GM12878 (cell line): ENCODE data around the gene ZCWPW2. TPM values are rescaled to one million over a fixed set of nuclear protein-coding genes. Genes with fewer than 3 reads are reported as not detected.

ENCODE experiments used
- EGR1 ChIP-seq, 2 experiments: IDR thresholded peaks; 1 replicate in 1 of 2; 2 replicates in 1 of 2; pipeline ENCODE4 v1.6.1; 2011 to 2012; ENCODE audit warnings: low read depth in 2 of 2, low read length in 2 of 2, borderline replicate concordance in 1 of 2, mild to moderate bottlenecking in 1 of 2, moderate library complexity in 1 of 2
- EP300 ChIP-seq, 2 experiments: fragments of 150-350 bp in 1 of 2; IDR thresholded peaks; 2 replicates each; pipeline ENCODE4 v1.6.1; 2011 to 2012; ENCODE audit warnings: low read depth in 2 of 2, low read length in 2 of 2, borderline replicate concordance in 1 of 2, improper control_type of control experiment in 1 of 2, inconsistent platforms in 1 of 2; ENCODE audit not compliant: control insufficient read depth in 1 of 2
- HDGF ChIP-seq: fragments of 450-650 bp; IDR thresholded peaks from 2 replicates; pipeline ENCODE4 v1.6.1; 2016; ENCODE audit warnings: antibody characterized with exemption
- IKZF1 ChIP-seq: fragments of 450-650 bp; conservative IDR thresholded peaks from 2 replicates; pipeline ENCODE4 v1.6.1; 2017; ENCODE audit warnings: antibody characterized with exemption, mild to moderate bottlenecking
- JUND ChIP-seq: IDR thresholded peaks from 2 replicates; pipeline ENCODE4 v1.6.1; 2012; ENCODE audit warnings: low read depth, mild to moderate bottlenecking, low read length, improper control_type of control experiment, moderate library complexity
- KLF5 ChIP-seq: fragments of 450-650 bp; IDR thresholded peaks from 2 replicates; pipeline ENCODE4 v1.6.1; 2014; ENCODE audit warnings: mild to moderate bottlenecking; ENCODE audit not compliant: partially characterized antibody
- MYB ChIP-seq: fragments of 150-350 bp; IDR thresholded peaks from 2 replicates; pipeline ENCODE4 v1.6.1; 2014; ENCODE audit warnings: mild to moderate bottlenecking, low read depth, low read length, borderline replicate concordance
- POLR2AphosphoS5 ChIP-seq: IDR thresholded peaks from 2 replicates; pipeline ENCODE4 v1.6.1; 2011; ENCODE audit warnings: mild to moderate bottlenecking, low read length, inconsistent platforms
- SMAD5 ChIP-seq: IDR thresholded peaks from 2 replicates; pipeline ENCODE4 v1.6.1; 2016; ENCODE audit warnings: antibody characterized with exemption, low read depth
- SMARCA5 ChIP-seq: fragments of 450-650 bp; IDR thresholded peaks from 2 replicates; pipeline ENCODE4 v1.6.1; 2017; ENCODE audit warnings: mild to moderate bottlenecking
- polyA plus RNA-seq, 11 experiments: library from polyadenylated mRNA; depleted of rRNA in 4 of 11; unstranded in 6 of 11; stranded (reverse) in 5 of 11; fragments of >200 nt; fragmentation: Nextera tagmentation in 4 of 11; fragmentation: Illumina TruSeq in 1 of 11; extraction: Ambion mirVana in 4 of 11; extraction: Trizol in 1 of 11; gene quantifications; 1 replicate in 1 of 11; 2 replicates in 10 of 11; pipeline versions ENCODE4 v1.2.1 to v1.2.3, GENCODE V29; 2011 to 2016; ENCODE audit warnings: inconsistent platforms in 2 of 11, missing spikeins in 2 of 11, low read depth in 1 of 11
- total RNA-seq, 4 experiments: library from RNA; depleted of rRNA in 3 of 4; stranded (reverse); fragments of >200 nt in 3 of 4; fragmentation: Illumina TruSeq in 1 of 4; extraction: Trizol in 1 of 4; gene quantifications; 2 replicates each; pipeline versions ENCODE4 v1.2.1 to v1.2.3, GENCODE V29; 2013 to 2021
- TF ChIP-seq, protein P1 (sequence below), 3 experiments: IDR thresholded peaks in 2 of 3; conservative IDR thresholded peaks in 1 of 3; 2 replicates each; pipeline ENCODE4 v1.5.1; 2011; ENCODE audit warnings: low read depth in 3 of 3, low read length in 3 of 3, mild to moderate bottlenecking in 3 of 3, control low read depth in 2 of 3, moderate library complexity in 2 of 3, inconsistent platforms in 1 of 3, mixed read lengths in 1 of 3; ENCODE audit not compliant: control insufficient read depth in 2 of 3, insufficient read depth in 1 of 3; ENCODE audit errors: extremely low read depth in 1 of 3
- TF ChIP-seq, protein P2 (sequence below): fragments of 450-650 bp; IDR thresholded peaks from 2 replicates; pipeline ENCODE4 v1.6.1; 2016; ENCODE audit warnings: mild to moderate bottlenecking, moderate library complexity, borderline replicate concordance
- TF ChIP-seq, protein P3 (sequence below): IDR thresholded peaks from 2 replicates; pipeline ENCODE4 v1.6.1; 2011; ENCODE audit warnings: borderline replicate concordance, low read depth, mild to moderate bottlenecking, moderate library complexity, mixed read lengths, low read length; ENCODE audit not compliant: insufficient read depth; ENCODE audit errors: extremely low read length
- TF ChIP-seq, protein P4 (sequence below): IDR thresholded peaks from 2 replicates; pipeline ENCODE4 v1.6.1; 2012; ENCODE audit warnings: low read depth, low read length, improper control_type of control experiment
- TF ChIP-seq, protein P5 (sequence below): fragments of 450-650 bp; conservative IDR thresholded peaks from 2 replicates; pipeline ENCODE4 v1.6.1; 2017; ENCODE audit warnings: mild to moderate bottlenecking, moderate library complexity

ZCWPW2 gene
- total and polyA plus RNA-seq, 10 of the 15 experiments (the other 5 are each of a cell fraction or from before 2014, with no cell fraction given) = 0.09 to 0.38 (median 0.22) TPM; not detected in 3

DNA sequence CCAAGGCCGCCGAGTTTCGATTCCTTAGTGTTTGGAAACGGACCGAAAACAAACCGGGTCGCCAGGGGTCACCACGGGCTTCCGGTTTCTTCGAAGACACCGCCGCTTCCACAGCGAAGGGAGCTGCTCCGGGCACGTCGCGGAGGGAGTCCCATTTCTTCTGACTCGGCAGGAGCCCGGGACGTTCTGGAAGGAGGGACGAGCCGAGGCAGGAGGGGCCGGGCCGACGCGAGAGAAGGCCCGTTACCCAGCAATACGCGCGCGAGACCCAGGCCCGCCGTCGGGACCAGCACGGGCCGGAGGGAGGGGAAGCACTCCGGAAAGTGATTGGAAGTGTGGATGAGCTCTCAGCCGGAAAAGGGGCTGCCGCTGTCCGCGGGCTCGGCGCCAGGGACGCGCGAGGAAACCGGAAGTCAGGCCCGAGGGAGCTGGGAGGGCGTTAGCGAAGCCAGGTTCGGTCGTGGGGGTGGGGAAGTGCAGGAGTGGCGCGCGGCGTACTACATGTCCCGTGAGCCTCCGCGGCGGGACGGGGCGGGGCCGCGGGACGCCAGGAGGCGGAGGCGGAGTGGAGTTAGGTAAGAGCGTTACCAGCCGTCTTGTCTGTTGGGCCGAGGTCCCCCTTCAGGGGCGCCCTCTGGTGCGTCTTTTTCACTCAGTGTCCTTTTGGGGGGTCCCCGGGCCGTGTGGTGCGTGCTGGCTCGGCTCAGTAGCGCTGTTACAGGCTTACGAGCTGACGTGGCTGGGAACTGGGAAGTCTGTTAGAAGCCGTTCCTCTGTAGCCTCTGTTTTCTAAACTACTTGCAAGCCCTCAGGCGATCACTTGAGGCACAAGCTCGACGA is at the start of gene ZCWPW2, which contains the start of gene AZI2 (continued):
- TF ChIP-seq, protein P1, sequence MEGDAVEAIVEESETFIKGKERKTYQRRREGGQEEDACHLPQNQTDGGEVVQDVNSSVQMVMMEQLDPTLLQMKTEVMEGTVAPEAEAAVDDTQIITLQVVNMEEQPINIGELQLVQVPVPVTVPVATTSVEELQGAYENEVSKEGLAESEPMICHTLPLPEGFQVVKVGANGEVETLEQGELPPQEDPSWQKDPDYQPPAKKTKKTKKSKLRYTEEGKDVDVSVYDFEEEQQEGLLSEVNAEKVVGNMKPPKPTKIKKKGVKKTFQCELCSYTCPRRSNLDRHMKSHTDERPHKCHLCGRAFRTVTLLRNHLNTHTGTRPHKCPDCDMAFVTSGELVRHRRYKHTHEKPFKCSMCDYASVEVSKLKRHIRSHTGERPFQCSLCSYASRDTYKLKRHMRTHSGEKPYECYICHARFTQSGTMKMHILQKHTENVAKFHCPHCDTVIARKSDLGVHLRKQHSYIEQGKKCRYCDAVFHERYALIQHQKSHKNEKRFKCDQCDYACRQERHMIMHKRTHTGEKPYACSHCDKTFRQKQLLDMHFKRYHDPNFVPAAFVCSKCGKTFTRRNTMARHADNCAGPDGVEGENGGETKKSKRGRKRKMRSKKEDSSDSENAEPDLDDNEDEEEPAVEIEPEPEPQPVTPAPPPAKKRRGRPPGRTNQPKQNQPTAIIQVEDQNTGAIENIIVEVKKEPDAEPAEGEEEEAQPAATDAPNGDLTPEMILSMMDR (IDR thresholded peaks at IDR 0.05 in 2 of 3, conservative IDR thresholded peaks at IDR 0.05 in 1 of 3; ENCODE audit: control insufficient read depth in 2 of 3, extremely low read depth in 1 of 3, insufficient read depth in 1 of 3, low read depth in 3 of 3, low read length in 3 of 3) = peak; percentile 20 to 43 (median 23); a peak in 4 of 6 replicates
- peak; percentile 34 for TF ChIP-seq KLF5
- peak; percentile 97 for TF ChIP-seq IKZF1
- TF ChIP-seq, protein P2, sequence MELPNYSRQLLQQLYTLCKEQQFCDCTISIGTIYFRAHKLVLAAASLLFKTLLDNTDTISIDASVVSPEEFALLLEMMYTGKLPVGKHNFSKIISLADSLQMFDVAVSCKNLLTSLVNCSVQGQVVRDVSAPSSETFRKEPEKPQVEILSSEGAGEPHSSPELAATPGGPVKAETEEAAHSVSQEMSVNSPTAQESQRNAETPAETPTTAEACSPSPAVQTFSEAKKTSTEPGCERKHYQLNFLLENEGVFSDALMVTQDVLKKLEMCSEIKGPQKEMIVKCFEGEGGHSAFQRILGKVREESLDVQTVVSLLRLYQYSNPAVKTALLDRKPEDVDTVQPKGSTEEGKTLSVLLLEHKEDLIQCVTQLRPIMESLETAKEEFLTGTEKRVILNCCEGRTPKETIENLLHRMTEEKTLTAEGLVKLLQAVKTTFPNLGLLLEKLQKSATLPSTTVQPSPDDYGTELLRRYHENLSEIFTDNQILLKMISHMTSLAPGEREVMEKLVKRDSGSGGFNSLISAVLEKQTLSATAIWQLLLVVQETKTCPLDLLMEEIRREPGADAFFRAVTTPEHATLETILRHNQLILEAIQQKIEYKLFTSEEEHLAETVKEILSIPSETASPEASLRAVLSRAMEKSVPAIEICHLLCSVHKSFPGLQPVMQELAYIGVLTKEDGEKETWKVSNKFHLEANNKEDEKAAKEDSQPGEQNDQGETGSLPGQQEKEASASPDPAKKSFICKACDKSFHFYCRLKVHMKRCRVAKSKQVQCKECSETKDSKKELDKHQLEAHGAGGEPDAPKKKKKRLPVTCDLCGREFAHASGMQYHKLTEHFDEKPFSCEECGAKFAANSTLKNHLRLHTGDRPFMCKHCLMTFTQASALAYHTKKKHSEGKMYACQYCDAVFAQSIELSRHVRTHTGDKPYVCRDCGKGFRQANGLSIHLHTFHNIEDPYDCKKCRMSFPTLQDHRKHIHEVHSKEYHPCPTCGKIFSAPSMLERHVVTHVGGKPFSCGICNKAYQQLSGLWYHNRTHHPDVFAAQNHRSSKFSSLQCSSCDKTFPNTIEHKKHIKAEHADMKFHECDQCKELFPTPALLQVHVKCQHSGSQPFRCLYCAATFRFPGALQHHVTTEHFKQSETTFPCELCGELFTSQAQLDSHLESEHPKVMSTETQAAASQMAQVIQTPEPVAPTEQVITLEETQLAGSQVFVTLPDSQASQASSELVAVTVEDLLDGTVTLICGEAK = peak; percentile 83
- TF ChIP-seq MYB = no peak
- TF ChIP-seq, protein P3, sequence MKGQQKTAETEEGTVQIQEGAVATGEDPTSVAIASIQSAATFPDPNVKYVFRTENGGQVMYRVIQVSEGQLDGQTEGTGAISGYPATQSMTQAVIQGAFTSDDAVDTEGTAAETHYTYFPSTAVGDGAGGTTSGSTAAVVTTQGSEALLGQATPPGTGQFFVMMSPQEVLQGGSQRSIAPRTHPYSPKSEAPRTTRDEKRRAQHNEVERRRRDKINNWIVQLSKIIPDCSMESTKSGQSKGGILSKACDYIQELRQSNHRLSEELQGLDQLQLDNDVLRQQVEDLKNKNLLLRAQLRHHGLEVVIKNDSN = no peak
- TF ChIP-seq JUND = 0 out of 2 replicates have a peak, but pooled peaks have one; percentile 6
- TF ChIP-seq, protein P4, sequence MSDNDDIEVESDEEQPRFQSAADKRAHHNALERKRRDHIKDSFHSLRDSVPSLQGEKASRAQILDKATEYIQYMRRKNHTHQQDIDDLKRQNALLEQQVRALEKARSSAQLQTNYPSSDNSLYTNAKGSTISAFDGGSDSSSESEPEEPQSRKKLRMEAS = 0 out of 2 replicates have a peak, but pooled peaks have one; percentile 7
- peak; percentile 86 for TF ChIP-seq POLR2AphosphoS5
- TF ChIP-seq HDGF = peak; percentile 97
- peak in 1 of 2 experiments; percentile 73; a peak in 1 of 3 replicates for TF ChIP-seq EGR1 (IDR thresholded peaks at IDR 0.05; ENCODE audit: borderline replicate concordance in 1 of 2, low read depth in 2 of 2, low read length in 2 of 2)
- TF ChIP-seq, protein P5, sequence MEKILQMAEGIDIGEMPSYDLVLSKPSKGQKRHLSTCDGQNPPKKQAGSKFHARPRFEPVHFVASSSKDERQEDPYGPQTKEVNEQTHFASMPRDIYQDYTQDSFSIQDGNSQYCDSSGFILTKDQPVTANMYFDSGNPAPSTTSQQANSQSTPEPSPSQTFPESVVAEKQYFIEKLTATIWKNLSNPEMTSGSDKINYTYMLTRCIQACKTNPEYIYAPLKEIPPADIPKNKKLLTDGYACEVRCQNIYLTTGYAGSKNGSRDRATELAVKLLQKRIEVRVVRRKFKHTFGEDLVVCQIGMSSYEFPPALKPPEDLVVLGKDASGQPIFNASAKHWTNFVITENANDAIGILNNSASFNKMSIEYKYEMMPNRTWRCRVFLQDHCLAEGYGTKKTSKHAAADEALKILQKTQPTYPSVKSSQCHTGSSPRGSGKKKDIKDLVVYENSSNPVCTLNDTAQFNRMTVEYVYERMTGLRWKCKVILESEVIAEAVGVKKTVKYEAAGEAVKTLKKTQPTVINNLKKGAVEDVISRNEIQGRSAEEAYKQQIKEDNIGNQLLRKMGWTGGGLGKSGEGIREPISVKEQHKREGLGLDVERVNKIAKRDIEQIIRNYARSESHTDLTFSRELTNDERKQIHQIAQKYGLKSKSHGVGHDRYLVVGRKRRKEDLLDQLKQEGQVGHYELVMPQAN = peak; percentile 81; the same call in 1 of the 2 replicates
- peak; percentile 77 for TF ChIP-seq SMARCA5
- peak; percentile 49 for TF ChIP-seq SMAD5
- TF ChIP-seq EP300 (IDR thresholded peaks at IDR 0.05; ENCODE audit: borderline replicate concordance in 1 of 2, control insufficient read depth in 1 of 2, low read depth in 2 of 2, low read length in 2 of 2) = peak in 1 of 2 experiments; percentile 53; a peak in 1 of 4 replicates
